Fibroblast of lung (primary cell): ENCODE results near the gene WWC2. TPM values are rescaled to one million over a fixed set of nuclear protein-coding genes. Genes with fewer than 3 reads are reported as not detected.
"Not testable (repeated sequence)": the region's sequence is repeated elsewhere in the genome, so short reads cannot be mapped to it uniquely, and the experiment has no call there.

Experiments
- DNase-seq, 2 donors: peaks; one replicate each; pipeline versions ENCODE4 v3.0.0 to v3.0.0-alpha.2; 2010; ENCODE audit warnings: low read depth in 2 of 2
- H2AFZ ChIP-seq: 2 replicates; pipeline ENCODE4 v1.5.1; 2012; ENCODE audit warnings: low read length, control low read depth, inconsistent platforms
- H3K27ac ChIP-seq: 2 replicates; pipeline ENCODE4 v1.5.1; 2011; ENCODE audit warnings: low read length, control low read depth; ENCODE audit not compliant: insufficient read depth
- H3K27me3 ChIP-seq: 2 replicates; pipeline ENCODE4 v1.5.1; 2011; ENCODE audit warnings: mild to moderate bottlenecking, low read length; ENCODE audit not compliant: control insufficient read depth, insufficient read depth
- H3K36me3 ChIP-seq: 2 replicates; pipeline ENCODE4 v1.5.1; 2011; ENCODE audit warnings: low read length; ENCODE audit not compliant: control insufficient read depth, insufficient read depth
- H3K4me1 ChIP-seq: 2 replicates; pipeline ENCODE4 v1.5.1; 2011; ENCODE audit warnings: low read length; ENCODE audit not compliant: control insufficient read depth, insufficient read depth; ENCODE audit errors: extremely low read depth
- H3K4me2 ChIP-seq: 2 replicates; pipeline ENCODE4 v1.5.1; 2011; ENCODE audit warnings: low read length, control low read depth; ENCODE audit not compliant: insufficient read depth; ENCODE audit errors: extremely low read depth
- H3K4me3 ChIP-seq, 4 experiments: fragments of 200-600 bp in 1 of 4; sonication (generic) in 1 of 4; replicated peaks in 1 of 4; 2 replicates each; pipeline ENCODE4 v1.5.1; 2011 to 2016; ENCODE audit warnings: low read length in 4 of 4, low read depth in 3 of 4, mild to moderate bottlenecking in 3 of 4, control low read depth in 2 of 4, inconsistent platforms in 1 of 4, mixed read lengths in 1 of 4; ENCODE audit not compliant: insufficient read depth in 1 of 4; ENCODE audit errors: control extremely low read depth in 1 of 4
- H3K79me2 ChIP-seq: 2 replicates; pipeline ENCODE4 v1.5.1; 2012; ENCODE audit warnings: mild to moderate bottlenecking, low read length, inconsistent platforms; ENCODE audit not compliant: control insufficient read depth, insufficient read depth
- H3K9ac ChIP-seq: 2 replicates; pipeline ENCODE4 v1.5.1; 2011; ENCODE audit warnings: mild to moderate bottlenecking, low read length, control low read depth; ENCODE audit not compliant: insufficient read depth
- H3K9me3 ChIP-seq: 2 replicates; pipeline ENCODE4 v1.5.1; 2012; ENCODE audit warnings: low read depth, low read length; ENCODE audit not compliant: control insufficient read depth, insufficient read depth
- H4K20me1 ChIP-seq: 2 replicates; pipeline ENCODE4 v1.5.1; 2011; ENCODE audit warnings: low read length; ENCODE audit not compliant: control insufficient read depth, insufficient read depth; ENCODE audit errors: extremely low read depth
- CTCF ChIP-seq, 2 donors: IDR thresholded peaks in 1 of 2; conservative IDR thresholded peaks in 1 of 2; 1 replicate in 1 of 2; 2 replicates in 1 of 2; pipeline ENCODE4 v1.5.1; 2011 to 2012; ENCODE audit warnings: low read length in 2 of 2, control low read depth in 1 of 2, inconsistent platforms in 1 of 2, low read depth in 1 of 2, mild to moderate bottlenecking in 1 of 2
- EZH2 ChIP-seq: IDR thresholded peaks from 2 replicates; pipeline ENCODE4 v1.5.1; 2012; ENCODE audit warnings: low read length, control low read depth, mild to moderate bottlenecking; ENCODE audit errors: missing control alignments
- polyA plus RNA-seq, 2 donors: library from polyadenylated mRNA; depleted of rRNA in 1 of 2; stranded (reverse) in 1 of 2; unstranded in 1 of 2; fragments of >200 nt; gene quantifications; 2 replicates each; pipeline ENCODE4 v1.2.1, GENCODE V29; 2011 to 2012; ENCODE audit warnings: missing spikeins in 1 of 2
- total RNA-seq: library from RNA; depleted of rRNA; stranded (reverse); fragments of >200 nt; gene quantifications from 2 replicates; pipeline ENCODE4 v1.2.1, GENCODE V29; 2014

Gene WWC2
- total and polyA plus RNA-seq, 2 donors (not counting 1 experiment from before 2014, with no cell fraction given) = 31.6 to 34.0 TPM

GRCh38 chr4:183321516-183321915 lies 222.5 kb downstream of the WWC2 start:
- H3K36me3 ChIP-seq = peaks cover 2% of the 10 kb centered on the region
- TF ChIP-seq CTCF (conservative IDR thresholded peaks at IDR 0.05 in 1 of 2, IDR thresholded peaks at IDR 0.05 in 1 of 2; ENCODE audit: low read depth in 1 of 2, low read length in 2 of 2) (no peak), EZH2 (no peak)
- H4K20me1 ChIP-seq = no peaks in the 10 kb centered on the region
- H3K27me3 ChIP-seq = no peaks in the 10 kb centered on the region
- H2AFZ ChIP-seq = no peak overlapping the region
- H3K9me3 ChIP-seq = no peaks in the 10 kb centered on the region
- H3K9ac ChIP-seq = no peak overlapping the region
- no peak overlapping the region for H3K4me3 ChIP-seq
- H3K79me2 ChIP-seq = no peaks in the 10 kb centered on the region
- H3K27ac ChIP-seq = no peak overlapping the region
- no peak overlapping the region for H3K4me2 ChIP-seq
- H3K4me1 ChIP-seq = no peaks in the 10 kb centered on the region
- DNase-seq = no peak

GRCh38 chr4:183322326-183322725 lies 223.3 kb downstream of the WWC2 start, which contains the start of gene CLDN24:
Gene CLDN24 (minus strand): TSS chr4:183322426. CDS start chr4:183322426, 0 bp downstream.
- H3K27ac ChIP-seq = no peak within 1 kb of the TSS
- no peak within 1 kb of the TSS for H2AFZ ChIP-seq
- H3K36me3 ChIP-seq = peaks cover 2% of the 10 kb centered on the region
- no peaks in the 10 kb centered on the region for H4K20me1 ChIP-seq
- no peaks in the 10 kb centered on the region for H3K79me2 ChIP-seq
- no peaks in the 10 kb centered on the region for H3K9me3 ChIP-seq
- H3K4me1 ChIP-seq = no peaks in the 10 kb centered on the region
- H3K4me2 ChIP-seq = no peak within 1 kb of the TSS
- TF ChIP-seq EZH2 (no peak), CTCF (conservative IDR thresholded peaks at IDR 0.05 in 1 of 2, IDR thresholded peaks at IDR 0.05 in 1 of 2; ENCODE audit: low read depth in 1 of 2, low read length in 2 of 2) (no peak)
- H3K9ac ChIP-seq = no peak within 1 kb of the TSS
- no peak within 1 kb of the TSS for H3K4me3 ChIP-seq
- DNase-seq = no peak
- no peaks in the 10 kb centered on the region for H3K27me3 ChIP-seq

- TF ChIP-seq CTCF (conservative IDR thresholded peaks at IDR 0.05 in 1 of 2, IDR thresholded peaks at IDR 0.05 in 1 of 2; ENCODE audit: low read depth in 1 of 2, low read length in 2 of 2) = no peak
- TF ChIP-seq EZH2 = no peak
- Histone ChIP-seq H3K79me2 (no peaks in the 10 kb centered on the region), H3K27me3 (no peaks in the 10 kb centered on the region), H3K9ac (no peak overlapping the region), H3K4me2 (no peak overlapping the region), H4K20me1 (no peaks in the 10 kb centered on the region), H3K4me3 (no peak overlapping the region), H3K36me3 (peaks cover 2% of the 10 kb centered on the region), H3K4me1 (no peaks in the 10 kb centered on the region), H3K27ac (no peak overlapping the region), H2AFZ (no peak overlapping the region), H3K9me3 (no peaks in the 10 kb centered on the region)
- no peak for DNase-seq
Measured at GRCh38 chr4:183323295-183323694, 224.2 kb downstream of the WWC2 start.

- not testable (repeated sequence) for H3K4me2 ChIP-seq, H3K9me3 ChIP-seq, H3K4me3 ChIP-seq, H3K36me3 ChIP-seq, H3K4me1 ChIP-seq, DNase-seq, H4K20me1 ChIP-seq, H3K79me2 ChIP-seq, H2AFZ ChIP-seq, H3K27me3 ChIP-seq, H3K9ac ChIP-seq, H3K27ac ChIP-seq
Measured at GRCh38 chr4:183324056-183324455, 225.0 kb downstream of the WWC2 start.
